ENCODE results near the gene PPFIBP2.

Gene PPFIBP2

DNA sequence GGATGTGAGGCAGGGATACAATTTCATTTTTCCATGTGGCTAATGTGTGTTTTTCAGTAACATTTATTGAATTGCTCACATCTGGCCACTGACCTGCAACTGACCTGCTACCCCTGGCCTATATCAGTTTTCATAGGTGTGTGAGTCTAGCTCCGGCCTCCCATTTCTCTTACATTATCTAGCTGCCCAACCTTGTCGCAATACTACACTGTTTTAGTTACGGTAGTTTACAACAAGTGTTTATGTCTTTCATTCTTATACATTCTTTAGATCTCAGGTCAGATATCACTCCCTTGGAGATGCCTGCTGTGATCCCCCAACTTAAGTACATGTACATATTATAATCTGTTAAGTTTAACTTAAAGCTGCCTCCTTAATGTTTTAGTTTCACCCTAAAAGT lies 161.8 kb downstream of the PPFIBP2 start:
- no peak for TF ChIP-seq CTCF (IDR thresholded peaks at IDR 0.05)

DNA sequence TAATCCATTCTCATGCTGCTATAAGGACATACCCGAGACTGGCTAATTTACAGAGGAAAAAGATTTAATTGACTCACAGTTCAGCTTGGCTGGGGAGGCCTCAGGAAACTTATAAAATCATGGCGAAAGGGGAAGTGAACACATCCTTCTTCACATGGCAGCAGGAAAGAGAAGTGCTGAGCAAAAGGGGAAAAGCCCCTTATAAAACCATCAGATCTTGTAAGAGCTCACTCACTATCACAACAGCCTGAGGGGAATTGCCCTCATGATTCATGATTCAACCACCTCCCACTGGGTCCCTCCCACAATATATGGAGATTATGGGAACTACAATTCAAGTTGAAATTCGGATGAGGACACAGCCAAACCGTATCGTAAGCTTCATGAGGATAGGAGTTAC lies 163.3 kb downstream of the PPFIBP2 start:
- no peak for TF ChIP-seq CTCF (IDR thresholded peaks at IDR 0.05)

GRCh38 chr11:7677796-7678201 lies 164.0 kb downstream of the PPFIBP2 start:
- TF ChIP-seq CTCF (IDR thresholded peaks at IDR 0.05) = no peak

DNA sequence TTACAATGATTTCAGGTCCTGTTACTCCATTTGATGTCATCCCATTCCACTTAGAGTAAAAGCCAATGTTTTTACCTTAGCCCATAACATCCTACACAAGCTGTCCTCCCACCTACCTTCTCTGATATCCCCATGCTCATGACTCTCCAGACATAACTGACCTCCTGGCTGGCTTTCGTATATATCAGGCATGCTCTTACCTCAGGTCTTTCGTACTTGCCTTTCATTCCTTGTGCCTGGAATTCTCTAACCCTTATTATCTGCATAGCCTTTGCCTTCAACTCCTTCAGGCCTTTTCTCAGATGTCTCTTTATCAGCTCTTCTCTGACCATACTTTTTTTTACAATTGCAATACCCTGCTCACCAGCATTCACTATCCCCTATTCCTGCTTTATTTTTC lies 169.8 kb downstream of the PPFIBP2 start:
- TF ChIP-seq CTCF (IDR thresholded peaks at IDR 0.05) = no peak

- no peak for TF ChIP-seq CTCF (IDR thresholded peaks at IDR 0.05)
These were observed 173.0 kb downstream of the PPFIBP2 start for GRCh38 chr11:7686761-7687160.

DNA sequence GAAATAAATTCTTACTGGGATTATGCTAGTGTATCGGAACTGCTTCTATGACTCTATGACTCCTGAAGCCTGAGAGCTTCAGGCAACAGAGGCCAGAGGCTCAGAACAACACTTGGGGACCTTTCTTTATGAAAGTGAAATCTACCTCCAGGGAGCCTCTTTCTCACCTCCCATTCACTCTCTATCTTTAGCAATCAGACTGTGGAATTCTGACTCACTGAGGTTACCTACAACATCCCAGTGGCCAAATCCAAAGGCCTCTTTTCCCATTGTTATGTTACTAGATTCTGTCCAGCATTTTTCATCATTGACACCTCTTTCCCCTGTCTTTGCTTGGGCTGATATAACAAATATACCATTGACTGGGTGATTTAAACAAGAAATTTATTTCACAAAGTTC lies 173.6 kb downstream of the PPFIBP2 start:
- no peak for TF ChIP-seq CTCF (IDR thresholded peaks at IDR 0.05)

GRCh38 chr11:7688238-7688826 lies 174.5 kb downstream of the PPFIBP2 start:
- TF ChIP-seq CTCF (IDR thresholded peaks at IDR 0.05) = peak; percentile 81

- no peak for TF ChIP-seq CTCF (IDR thresholded peaks at IDR 0.05)
These were observed 175.4 kb downstream of the PPFIBP2 start for GRCh38 chr11:7689239-7689638.

All from LNCAP (cell line).